SH-SY5Y (cell line): Measurements from ENCODE around the gene CHD6.

ENCODE experiments used
- GATA2 ChIP-seq: IDR thresholded peaks from 2 replicates; pipeline ENCODE4 v1.6.1; 2011; ENCODE audit warnings: mild to moderate bottlenecking, low read depth, low read length
- GATA3 ChIP-seq: IDR thresholded peaks from 2 replicates; pipeline ENCODE4 v1.6.1; 2011; ENCODE audit warnings: low read depth, mild to moderate bottlenecking, low read length, moderate library complexity

- no peak for TF ChIP-seq GATA2
- TF ChIP-seq GATA3 = no peak
Measured at GRCh38 chr20:41513829-41514228, 104.3 kb downstream of the CHD6 start.
